Measurements from ENCODE around the gene FOXN3.

- TF ChIP-seq SMC3 (IDR thresholded peaks at IDR 0.05; ENCODE audit: borderline replicate concordance, low read length) (no peak; the same call in 1 of the 2 replicates), ZNF207 (IDR thresholded peaks at IDR 0.05; ENCODE audit: borderline replicate concordance) (no peak), POLR2AphosphoS5 (IDR thresholded peaks at IDR 0.05; ENCODE audit: low read length) (peak; percentile 84), BRCA1 (IDR thresholded peaks at IDR 0.05; ENCODE audit: low read depth, low read length) (no peak), CTCF (IDR thresholded peaks at IDR 0.05 in 2 of 3, conservative IDR thresholded peaks at IDR 0.05 in 1 of 3; ENCODE audit: control insufficient read depth in 2 of 3, extremely low read depth in 1 of 3, insufficient read depth in 1 of 3, low read depth in 3 of 3, low read length in 3 of 3) (no peak)
These were observed 51.8 kb downstream of the FOXN3 start for GRCh38 chr14:89365061-89365801.
